Activated CD8-positive, alpha-beta memory T cell treated with anti-CD3 and anti-CD28 coated beads, Interleukin-2, amount 50 U/mL, for 24 hours (primary cell): Measurements from ENCODE around the gene ATP10A.

Experiments used
- DNase-seq: peaks from one replicate; pipeline ENCODE4 v3.0.0-alpha.2; 2020; ENCODE audit errors: extremely low read depth

ATP10A gene

DNA sequence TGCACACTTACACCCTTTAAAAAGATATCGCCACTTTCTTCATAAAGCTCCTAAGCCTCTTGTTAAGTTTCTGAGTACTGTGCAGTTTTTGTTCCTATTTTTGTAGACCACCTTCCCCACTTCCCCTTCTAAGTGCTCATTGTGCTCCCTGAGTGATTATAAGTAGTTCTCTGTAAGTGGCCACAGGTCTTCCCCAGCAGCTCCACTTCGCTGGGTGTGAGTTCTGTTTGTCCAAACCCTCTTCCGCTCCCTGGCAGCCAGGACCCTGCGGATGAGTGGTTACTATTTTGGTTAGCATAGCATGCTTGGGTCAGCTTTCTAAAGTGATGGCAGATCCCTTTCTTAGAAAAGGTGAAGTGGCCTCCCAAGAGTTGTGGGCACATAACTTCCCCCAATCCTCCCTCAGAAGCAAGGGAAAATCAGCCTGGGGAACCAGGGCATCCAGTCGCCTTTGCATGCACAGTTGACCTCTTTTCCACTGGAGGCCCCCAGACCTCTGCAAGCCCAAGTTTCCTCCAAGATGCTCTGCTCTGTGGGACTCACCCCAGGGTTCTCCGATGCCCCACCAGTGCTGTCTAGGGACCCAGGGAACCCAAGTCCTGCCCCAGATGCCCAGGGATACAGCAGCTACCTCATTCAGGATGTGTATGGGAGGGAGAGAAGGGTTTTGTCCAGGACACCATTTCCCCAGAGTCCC, 69.6 kb downstream of the ATP10A start:
- DNase-seq, result no peak

DNA sequence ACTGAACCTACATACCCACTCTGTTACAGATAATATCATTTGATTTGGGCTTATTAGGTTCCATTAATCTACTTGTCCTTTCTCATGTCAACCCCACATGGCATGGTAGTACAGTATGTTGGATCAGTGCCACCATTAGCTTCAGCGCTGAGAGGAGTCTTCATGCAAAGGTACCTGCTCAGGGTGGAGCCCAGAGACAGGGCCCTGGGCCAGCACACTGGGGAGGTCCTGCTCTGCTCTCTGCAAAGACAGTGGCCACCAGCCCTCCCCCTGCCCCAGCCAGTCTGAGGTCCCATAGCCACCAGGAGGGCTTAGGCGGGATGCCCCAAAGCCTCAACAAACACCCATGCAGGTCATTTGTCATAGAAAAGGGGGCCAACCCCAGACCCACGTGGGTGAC, 71.0 kb downstream of the ATP10A start:
- DNase-seq, result no peak

DNA sequence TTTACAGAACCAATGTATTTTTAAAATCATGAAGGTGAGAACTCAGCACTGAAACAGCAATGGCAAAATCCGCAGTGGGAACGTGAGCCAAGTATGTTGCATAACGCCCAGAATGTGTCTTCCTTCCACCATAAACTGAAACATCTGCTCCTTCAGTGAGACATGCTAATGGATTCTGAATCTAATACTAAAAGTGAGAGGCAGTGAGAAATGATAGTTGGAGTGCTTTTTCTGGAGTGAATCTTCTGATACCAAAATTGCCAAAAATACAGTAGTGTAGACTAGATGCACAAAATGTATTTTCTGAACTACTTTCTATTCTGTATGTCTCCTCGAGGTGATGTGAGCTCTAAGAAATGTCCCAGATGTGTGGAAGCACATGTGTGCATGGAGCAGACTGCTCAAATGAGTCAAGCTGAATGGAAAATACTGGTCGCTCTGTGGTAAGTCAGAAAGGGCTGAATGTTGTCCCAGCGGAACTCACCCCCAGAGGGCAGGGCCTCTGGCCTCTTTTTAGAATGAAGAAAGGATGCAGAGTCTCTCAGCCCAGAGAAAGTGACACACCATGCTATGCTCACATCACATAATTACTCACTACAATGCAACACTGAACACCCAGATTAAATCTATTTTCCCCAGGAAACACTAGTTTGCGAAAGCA, 73.0 kb downstream of the ATP10A start:
- peak; percentile 13 for DNase-seq

DNA sequence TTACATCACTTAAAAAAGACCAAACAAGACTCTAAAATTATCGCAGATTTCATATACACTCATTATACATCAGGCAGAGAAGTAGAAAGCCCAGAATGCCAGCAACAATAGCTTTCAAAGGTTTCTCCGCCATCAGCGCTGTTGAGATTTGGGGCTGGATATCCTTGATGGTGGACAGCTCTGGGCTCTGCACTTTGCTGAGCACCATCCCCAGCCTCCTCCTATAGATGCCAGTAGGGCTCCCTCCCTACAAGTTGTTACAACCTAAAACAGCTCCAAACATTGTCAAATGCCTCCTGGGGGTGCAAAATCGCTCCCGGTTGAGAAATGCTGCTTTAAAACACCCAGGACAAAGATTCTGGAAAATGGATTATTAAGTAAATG, 73.5 kb downstream of the ATP10A start:
- no peak for DNase-seq

DNA sequence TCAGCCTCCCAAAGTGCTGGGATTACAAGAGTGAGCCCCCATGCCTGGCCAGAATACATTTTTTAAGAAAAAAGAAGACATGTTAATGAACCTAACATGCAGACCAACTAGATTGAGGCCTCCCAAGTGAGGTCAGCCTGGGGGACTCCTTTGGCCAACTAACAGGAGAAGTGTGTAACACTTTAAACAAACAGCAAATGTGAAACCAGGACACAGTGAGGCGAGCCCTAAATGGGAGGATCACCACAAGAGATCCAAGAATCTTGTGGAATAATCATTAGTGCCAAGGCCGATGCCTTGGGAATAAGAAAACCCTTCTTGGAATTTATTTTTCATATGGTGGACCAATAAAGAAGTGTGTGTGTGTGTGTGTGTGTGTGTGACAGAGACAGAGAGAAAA, 73.9 kb downstream of the ATP10A start:
- DNase-seq, result no peak

DNA sequence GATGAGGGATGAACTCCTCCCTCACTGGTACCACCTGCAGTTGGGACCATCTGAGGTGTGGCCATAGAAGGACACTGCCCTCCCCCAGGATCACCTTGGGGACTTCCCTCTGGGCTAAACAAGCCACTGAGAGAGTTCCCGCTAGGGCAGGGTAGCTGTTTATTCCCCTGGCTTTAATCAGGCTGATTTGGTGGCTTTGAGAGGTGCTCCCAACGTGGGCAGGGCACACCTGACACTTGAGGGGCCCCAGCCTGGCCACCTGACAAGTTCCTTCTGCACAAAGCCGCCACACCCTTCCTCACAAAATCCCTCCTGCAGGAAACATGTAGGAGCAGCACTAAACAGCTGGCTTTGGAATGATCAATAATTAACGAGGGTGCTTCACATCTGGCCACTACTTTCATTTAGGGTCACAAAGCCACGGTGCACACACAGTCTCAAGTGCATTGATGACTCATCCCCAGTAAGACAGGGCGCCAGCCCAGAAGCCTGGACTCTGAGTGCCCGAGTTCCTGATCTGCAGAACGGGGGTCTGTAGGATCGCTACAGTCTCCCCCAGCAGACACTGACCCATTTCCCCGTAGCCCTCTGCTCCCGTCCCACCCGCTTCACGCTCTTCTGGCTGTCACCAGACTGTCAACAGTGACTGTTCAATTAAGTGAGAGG, 75.1 kb downstream of the ATP10A start:
- DNase-seq, result no peak

DNA sequence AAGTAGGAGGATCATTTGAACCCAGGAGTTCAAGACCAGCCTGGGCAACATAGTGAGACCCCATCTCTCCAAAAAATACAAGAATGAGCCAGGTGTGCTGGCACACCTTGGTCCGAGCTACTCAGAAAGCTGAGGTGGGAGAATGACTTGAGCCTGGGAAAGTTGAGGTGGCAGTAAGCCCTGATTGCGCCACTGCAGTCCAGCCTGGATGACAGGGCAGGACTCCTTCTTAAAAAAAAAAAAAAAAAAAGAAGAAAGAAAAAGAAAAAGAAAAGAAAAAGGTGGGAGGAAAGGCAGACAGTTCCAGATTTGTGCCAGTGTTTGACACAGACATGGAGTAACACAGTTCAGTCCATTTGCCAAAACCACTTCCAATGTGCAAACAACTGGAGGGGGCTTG, 75.7 kb downstream of the ATP10A start:
- DNase-seq, result no peak

DNA sequence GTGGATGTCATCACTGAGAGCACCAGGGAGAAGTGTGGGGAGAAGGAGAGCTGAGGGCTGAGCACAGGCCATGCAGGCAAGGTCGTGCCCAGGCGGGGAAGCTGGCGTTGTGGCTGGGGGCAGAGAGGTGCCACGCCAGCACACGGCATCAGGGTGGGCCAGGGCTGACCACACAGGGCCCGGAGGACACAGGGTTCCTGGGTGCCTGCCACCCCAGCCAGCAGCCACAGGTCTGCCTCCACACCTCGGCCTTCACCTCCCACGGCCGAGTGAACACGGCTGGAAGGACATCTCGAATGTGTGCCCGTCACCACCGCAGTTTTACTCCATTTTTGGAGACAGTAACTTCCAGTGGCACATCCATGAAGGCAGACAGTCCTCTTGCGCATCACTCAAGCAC, 77.1 kb downstream of the ATP10A start:
- no peak for DNase-seq

DNA sequence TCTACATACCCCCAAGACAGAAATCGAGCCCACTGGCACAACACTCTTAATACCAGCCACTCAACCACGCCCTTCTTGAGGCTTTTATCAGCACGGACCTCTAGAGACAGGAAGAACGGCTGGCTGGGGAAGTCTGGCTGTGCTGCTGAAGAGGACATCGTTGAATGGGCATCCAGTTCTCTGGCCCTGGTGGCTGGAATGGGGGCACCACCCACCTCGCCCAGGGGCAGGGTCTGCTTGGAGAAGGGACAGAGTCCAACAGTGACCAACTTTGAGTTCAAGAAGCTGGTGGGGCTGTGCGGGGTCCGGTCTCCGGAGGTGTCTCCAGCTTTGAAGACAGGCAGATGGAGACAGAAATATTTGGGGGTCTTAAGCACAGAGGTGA, 77.5 kb downstream of the ATP10A start:
- no peak for DNase-seq

DNA sequence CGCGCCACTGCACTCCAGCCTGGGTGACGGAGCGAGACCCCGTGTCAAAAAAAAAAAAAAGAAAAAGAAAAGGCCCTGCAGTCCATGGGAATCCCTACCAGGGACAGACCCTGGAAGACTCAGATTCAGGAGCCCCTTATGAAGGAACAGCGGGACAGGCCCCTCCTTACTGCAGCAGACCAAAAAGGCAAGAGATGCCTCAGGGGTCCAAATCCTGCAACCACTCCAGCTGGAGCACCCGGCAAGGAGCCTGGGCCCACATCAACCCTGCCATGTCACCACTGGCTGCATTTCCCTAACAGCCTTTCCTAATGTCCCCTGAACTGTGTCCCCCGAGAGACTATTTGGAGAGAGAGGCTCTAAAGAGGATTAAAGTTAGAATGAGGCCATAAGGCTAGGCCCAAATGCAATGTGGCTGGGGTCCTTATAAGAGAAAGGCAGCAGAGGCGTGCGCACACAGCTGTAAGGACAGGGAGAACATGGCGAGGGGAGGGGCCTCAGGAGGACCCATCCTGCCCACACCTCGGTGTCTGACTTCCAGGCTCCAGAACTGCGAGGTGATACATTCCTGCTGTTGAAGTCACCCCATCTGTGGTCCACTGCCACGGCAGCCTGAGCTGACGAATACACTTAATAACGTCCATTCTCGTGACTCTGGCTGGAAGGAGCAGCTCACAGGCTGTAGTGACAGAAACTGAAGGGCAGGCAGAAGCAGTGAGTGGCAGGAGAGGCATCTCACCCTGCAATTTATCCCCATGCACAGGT, 78.1 kb downstream of the ATP10A start:
- no peak for DNase-seq

DNA sequence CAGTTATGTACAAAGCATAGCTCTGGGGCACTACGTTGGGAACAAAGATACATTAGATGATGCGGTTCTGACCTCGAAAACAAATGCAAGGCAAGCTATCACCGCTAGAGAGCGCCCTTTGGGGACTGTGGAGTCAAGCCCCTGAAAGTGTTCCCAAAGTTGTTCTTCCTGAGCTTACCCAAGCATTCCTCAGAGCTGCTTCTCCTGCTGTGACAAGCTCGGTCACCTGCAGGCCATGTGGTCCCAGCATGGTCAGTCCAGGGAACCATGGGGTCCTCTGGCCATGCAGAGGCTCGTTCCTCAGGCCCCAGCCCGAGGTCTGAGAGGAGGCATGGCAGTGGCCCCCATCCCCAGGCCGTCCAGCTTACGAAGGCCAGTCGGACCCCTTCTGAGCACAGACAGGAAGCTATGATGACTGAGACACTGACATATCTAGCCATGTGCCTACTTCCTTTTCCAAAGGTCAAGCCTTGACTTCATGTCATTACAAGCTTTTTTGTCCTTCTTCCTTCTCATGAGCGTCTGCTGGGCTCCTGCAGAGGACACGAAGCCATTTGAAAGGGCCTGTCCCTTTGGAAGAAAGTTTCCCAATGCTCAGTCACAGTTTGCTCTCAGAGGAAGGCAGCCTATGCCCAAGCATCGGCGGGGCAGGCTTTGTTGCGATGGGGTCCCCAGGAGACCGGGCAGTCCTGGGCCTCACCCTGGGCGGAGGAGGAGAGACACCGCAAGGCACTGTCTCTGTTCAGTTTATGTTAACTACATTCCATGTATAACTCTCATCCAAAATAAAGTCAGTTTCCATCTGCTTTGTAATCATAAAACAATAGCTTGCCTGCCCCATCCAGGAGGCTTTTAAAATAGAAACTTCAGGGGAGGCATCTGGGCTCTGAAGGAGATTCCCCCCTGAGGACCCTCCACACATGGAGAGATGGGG, 79.3 kb downstream of the ATP10A start:
- DNase-seq, result no peak

DNA sequence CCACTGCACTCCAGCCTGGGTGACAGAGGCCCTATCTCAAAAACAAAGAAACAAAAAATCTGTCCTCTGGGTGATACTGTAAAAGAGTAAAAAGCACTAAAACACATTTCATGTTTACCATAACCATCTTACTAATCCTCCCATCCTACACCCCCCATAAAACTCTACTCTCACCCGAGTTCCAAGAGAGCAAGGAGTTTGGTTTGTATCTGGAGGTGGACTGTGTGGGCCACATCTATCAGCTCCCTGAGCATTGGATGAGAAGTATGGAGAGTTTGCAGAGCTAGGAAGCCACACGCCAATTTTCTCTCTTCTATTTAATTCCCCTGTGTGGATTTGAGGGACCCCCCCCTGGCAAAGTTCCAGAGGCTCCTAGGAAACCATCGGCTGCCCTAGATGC, 80.0 kb downstream of the ATP10A start:
- DNase-seq, result no peak

DNA sequence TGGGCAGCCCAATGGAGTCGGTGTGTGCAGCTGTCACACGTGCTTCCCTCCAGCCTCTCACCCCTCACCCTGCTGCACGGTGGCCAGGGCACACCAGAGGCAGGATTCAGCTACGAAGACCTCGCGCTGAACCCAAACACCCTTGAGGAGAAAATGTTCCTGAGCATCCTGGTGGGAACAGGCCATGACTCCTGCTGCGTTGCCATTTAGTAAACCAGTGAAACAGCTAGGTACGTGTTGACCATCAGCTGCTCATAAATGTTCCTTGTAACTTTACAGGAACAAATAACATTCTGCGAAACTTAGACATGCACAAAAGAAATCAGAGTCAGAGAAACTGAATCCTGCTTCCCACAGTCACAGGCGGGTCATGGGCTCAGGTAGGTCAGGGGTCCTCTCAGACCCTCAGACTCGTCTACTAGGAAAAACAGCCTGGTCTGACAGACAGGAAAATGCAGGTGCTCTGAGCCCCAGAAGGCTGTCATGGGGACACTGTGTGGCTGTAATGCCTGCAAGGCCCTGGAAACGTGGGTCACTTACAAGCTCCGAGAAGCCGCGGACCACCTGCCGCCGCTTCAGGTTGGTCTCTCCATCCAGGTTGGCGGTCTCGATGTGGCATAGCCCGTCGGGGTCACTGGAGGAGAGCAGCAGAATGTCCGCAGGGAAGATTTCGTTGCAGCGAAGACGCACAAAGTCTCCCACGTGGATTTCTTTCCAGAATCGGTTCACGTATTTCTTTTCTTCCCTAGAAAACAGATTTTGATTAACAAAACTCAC, 82.5 kb downstream of the ATP10A start:
- DNase-seq, result no peak

DNA sequence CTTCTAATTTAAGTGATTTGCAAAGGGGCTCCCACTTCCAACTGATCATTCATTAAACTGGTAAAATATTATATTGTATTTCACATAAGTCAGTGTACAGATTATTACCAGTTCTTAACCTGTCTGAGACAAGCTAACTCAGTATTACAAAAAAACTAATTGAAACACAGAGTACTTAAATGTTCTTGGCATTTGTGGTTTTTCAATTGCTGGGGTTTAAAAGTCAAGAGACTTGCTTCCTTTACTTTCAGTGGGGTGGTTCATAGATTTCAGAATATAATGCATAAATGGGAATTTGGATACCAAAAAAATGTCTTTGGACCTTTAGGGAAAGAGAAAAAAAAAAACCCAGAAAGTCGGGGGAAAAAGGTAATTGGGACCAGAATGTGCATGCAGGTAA, 85.0 kb downstream of the ATP10A start:
- no peak for DNase-seq

DNA sequence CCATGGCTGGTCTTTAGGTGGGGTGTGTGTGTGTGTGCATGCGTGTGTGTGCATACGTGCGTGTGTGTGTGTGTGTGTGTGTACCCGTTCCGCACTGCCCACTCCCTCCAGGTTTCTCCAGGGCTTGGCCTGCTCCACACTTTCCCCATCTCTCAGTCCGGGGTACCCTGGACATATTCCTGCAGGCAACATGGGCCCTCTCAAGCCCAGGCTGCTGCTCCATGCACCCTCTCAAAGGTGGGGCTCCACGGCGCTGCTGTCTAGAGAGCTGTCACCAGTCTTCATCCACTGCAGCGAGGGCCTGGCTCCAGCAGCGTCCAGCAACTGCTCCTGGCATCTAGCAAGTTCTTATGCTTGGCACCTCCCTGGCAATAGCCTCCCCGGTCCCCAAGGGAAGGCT, 86.1 kb downstream of the ATP10A start:
- no peak for DNase-seq

DNA sequence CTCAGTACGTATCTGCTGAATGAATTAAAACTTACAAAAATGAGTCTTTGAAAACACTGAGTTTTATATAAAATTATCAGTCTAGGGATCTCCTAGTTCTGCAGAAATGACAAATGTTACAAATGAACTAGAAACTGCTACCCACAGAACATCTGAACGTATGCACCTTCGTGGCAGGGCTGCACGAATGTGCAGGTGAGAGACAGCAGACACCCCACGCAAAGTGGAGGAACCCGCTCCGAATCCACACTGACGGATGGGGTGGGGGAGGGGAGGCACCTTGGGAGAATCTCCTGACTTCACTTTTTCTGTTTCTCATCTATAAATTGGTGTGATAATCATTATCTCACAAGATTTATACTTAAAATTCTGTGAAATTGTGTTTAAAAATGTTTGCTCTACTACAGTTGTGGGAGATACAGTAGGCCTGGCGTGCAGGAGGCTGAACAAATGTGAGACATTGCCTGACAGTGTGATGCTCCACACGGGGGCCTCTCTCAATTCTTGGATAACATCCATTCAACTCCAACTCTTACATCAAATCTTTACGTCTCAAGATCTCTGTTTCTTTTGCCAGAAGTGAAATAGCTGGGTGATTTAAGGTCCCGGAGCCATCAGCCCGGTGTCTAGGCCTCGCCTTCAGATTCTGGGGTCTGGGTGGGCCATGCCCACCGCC, 86.9 kb downstream of the ATP10A start:
- no peak for DNase-seq

DNA sequence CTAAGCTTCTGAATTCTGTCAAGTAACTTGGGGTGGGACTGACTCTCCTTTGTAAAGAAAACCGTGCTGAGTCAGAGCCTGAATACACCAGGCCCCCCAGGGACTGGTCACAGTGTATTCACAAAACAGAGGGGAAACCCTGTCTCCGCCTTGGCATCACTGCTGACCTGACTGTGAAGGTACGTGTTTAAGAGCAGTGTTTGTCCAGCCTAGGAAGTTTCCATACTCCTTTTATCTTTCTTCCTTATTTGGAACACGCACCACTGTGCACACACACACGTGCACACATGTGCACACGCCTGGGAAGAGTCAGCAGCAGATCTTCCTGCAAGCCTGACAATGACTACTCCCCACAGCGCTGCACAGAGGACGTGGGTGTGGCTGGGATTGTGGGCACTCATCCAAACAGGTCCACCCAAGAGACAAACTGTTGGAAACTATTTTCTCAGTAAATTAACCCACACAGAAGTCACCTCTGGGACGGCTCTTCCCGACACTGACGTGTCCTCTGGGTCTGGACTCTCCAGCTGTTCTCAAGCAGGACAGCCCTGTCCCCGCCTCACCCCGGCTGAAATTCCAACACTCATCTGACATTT, 87.7 kb downstream of the ATP10A start:
- no peak for DNase-seq

DNA sequence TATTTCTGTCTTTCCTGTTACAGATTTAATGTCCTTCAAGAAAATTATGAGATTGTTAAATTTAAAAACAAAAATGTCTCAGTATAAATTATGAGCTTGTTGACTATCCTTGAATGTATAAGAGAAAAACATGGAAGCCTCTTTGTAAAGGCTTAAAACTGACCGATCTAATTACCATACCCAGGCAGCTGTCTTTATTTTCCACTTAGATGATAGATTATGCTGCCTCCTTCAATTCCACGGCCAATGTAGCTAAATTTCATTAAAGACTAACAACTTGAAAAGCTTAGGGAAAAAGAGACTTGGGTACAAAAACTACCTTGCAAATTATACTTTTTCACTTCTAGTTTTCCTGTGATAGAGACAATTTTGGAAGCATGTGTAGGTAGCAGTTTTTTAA, 88.3 kb downstream of the ATP10A start:
- DNase-seq, result no peak

DNA sequence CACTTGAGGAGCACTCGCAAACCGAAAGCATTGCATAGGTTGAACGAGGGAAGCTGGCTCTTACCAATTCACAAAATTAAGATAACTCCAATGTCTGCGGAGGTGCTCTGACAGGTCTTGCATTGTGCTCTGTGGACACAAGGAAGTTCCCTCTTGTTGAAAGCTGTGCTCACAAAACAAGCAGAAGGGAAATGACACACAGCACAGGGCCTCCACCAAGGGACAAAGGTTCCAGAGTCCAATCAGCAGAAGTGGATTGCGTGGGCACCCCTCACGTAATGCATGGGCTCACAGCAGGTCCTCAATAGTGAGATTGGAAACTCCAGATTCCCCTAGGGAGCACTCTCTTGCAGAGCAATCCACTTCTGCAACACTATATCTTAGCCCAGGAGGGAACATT, 89.9 kb downstream of the ATP10A start:
- DNase-seq, result no peak

DNA sequence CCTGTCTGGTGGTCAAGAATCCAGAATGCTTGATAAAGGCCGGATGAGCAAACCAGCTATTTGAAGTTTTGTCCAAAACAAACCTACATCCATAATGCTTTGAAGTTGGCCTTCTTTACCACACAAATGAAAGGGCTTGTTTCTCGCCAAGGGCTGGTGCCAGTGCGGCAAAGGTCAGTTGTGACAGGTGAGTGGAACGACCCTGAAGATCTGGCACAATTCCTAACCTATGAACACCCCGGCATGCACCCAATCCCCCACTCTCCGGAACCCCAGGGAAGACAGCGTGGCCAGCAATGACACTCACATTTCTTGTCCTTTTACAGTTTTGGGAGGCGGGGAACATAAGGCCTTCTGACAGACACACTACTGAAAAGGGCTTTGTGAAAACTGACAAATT, 90.6 kb downstream of the ATP10A start:
- DNase-seq, result no peak
